ENCODE data around the gene TTLL11. TPM values are rescaled to one million over a fixed set of nuclear protein-coding genes. Genes with fewer than 3 reads are reported as not detected.

TTLL11 gene
- total RNA-seq, 4 donors from 2014 or later = 12.3 to 20.5 (median 15.3) TPM

GRCh38 chr9:122090981-122091380, 2.1 kb downstream of the TTLL11 start:
- H3K4me3 ChIP-seq = peak overlapping the region; percentile 69 to 91 (median 78)
- H3K9me3 ChIP-seq = no peaks in the 10 kb centered on the region
- DNase-seq (no peak), ATAC-seq (no peak)
- peak overlapping the region; percentile 84 to 94 (median 88) for H3K27ac ChIP-seq
- H3K4me1 ChIP-seq = peaks cover 66 to 73% of the 10 kb centered on the region in 2 donors
- H3K36me3 ChIP-seq = no peaks in the 10 kb centered on the region
- TF ChIP-seq, protein P1, sequence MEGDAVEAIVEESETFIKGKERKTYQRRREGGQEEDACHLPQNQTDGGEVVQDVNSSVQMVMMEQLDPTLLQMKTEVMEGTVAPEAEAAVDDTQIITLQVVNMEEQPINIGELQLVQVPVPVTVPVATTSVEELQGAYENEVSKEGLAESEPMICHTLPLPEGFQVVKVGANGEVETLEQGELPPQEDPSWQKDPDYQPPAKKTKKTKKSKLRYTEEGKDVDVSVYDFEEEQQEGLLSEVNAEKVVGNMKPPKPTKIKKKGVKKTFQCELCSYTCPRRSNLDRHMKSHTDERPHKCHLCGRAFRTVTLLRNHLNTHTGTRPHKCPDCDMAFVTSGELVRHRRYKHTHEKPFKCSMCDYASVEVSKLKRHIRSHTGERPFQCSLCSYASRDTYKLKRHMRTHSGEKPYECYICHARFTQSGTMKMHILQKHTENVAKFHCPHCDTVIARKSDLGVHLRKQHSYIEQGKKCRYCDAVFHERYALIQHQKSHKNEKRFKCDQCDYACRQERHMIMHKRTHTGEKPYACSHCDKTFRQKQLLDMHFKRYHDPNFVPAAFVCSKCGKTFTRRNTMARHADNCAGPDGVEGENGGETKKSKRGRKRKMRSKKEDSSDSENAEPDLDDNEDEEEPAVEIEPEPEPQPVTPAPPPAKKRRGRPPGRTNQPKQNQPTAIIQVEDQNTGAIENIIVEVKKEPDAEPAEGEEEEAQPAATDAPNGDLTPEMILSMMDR (IDR thresholded peaks at IDR 0.05 in 4 of 5, conservative IDR thresholded peaks at IDR 0.05 in 1 of 5) = no peak
- no peak for TF ChIP-seq POLR2A (IDR thresholded peaks at IDR 0.05)
- in situ Hi-C loops (cut with MboI; ENCODE audit: low sequenced_read_pairs in 4 of 4) (no loop called here), intact Hi-C loops (cut with DNase I; ENCODE audit: low total_unique reads) (loop anchor here (10.0 kb wide), 1 partner anchor 814 kb away; the partner anchor contains the start of gene RC3H2)
- no peaks in the 10 kb centered on the region for H3K27me3 ChIP-seq

GRCh38 chr9:122090287-122090883, 2.7 kb downstream of the TTLL11 start:
- Histone ChIP-seq H3K9me3 (no peaks in the 10 kb centered on the region), H3K27me3 (no peaks in the 10 kb centered on the region), H3K36me3 (no peaks in the 10 kb centered on the region), H3K4me1 (peaks cover 72 to 78% of the 10 kb centered on the region in 2 donors), H3K4me3 (no peak overlapping the region), H3K27ac (peak overlapping the region; percentile 26 to 91 (median 84))
- no peak for TF ChIP-seq POLR2A (IDR thresholded peaks at IDR 0.05)
- TF ChIP-seq, protein P1 (IDR thresholded peaks at IDR 0.05 in 4 of 5, conservative IDR thresholded peaks at IDR 0.05 in 1 of 5) = no peak
- intact Hi-C loops (cut with DNase I; ENCODE audit: low total_unique reads) (loop anchor here (10.0 kb wide), 1 partner anchor 814 kb away; the partner anchor contains the start of gene RC3H2), in situ Hi-C loops (cut with MboI; ENCODE audit: low sequenced_read_pairs in 4 of 4) (no loop called here)
- ATAC-seq (no peak), DNase-seq (no peak)

- Histone ChIP-seq H3K9me3 (no peaks in the 10 kb centered on the region), H3K4me1 (peaks cover 82 to 88% of the 10 kb centered on the region in 2 donors), H3K27me3 (no peaks in the 10 kb centered on the region), H3K4me3 (no peak overlapping the region), H3K27ac (peak overlapping the region; percentile 82 to 84 (median 84)), H3K36me3 (no peaks in the 10 kb centered on the region)
- in situ Hi-C loops (cut with MboI; ENCODE audit: low sequenced_read_pairs in 4 of 4) = no loop called here
- TF ChIP-seq, protein P1 (IDR thresholded peaks at IDR 0.05 in 4 of 5, conservative IDR thresholded peaks at IDR 0.05 in 1 of 5) = no peak
- TF ChIP-seq POLR2A (IDR thresholded peaks at IDR 0.05) = no peak
- intact Hi-C loops (cut with DNase I; ENCODE audit: low total_unique reads) = no loop called here
- no peak for ATAC-seq
- no peak for DNase-seq
Measured at GRCh38 chr9:122088880-122089706, 4.0 kb downstream of the TTLL11 start.

GRCh38 chr9:122087406-122088200, 5.5 kb downstream of the TTLL11 start:
- H3K36me3 ChIP-seq = no peaks in the 10 kb centered on the region
- intact Hi-C loops (cut with DNase I; ENCODE audit: low total_unique reads) = no loop called here
- no peak overlapping the region for H3K4me3 ChIP-seq
- no peaks in the 10 kb centered on the region for H3K9me3 ChIP-seq
- H3K27ac ChIP-seq = peak overlapping the region; percentile 82 to 84 (median 84)
- in situ Hi-C loops (cut with MboI; ENCODE audit: low sequenced_read_pairs in 4 of 4) = no loop called here
- H3K4me1 ChIP-seq = peaks cover 85 to 91% of the 10 kb centered on the region in 2 donors
- DNase-seq (no peak), ATAC-seq (peak; percentile 23 to 56)
- no peaks in the 10 kb centered on the region for H3K27me3 ChIP-seq
- TF ChIP-seq, protein P1 (IDR thresholded peaks at IDR 0.05 in 4 of 5, conservative IDR thresholded peaks at IDR 0.05 in 1 of 5) = no peak
- TF ChIP-seq POLR2A (IDR thresholded peaks at IDR 0.05) = no peak
